Activated naive CD8-positive, alpha-beta T cell (primary cell): ENCODE data around the gene ANKMY1.

ENCODE experiments used
- H3K27ac Mint-ChIP-seq: one replicate; pipeline ENCODE4 v1.8.0; 2021; ENCODE audit warnings: mixed read lengths
- H3K27me3 Mint-ChIP-seq: one replicate; pipeline ENCODE4 v1.8.0; 2021; ENCODE audit warnings: mixed read lengths
- H3K36me3 Mint-ChIP-seq: one replicate; pipeline ENCODE4 v1.8.0; 2021; ENCODE audit warnings: mixed read lengths
- H3K4me1 Mint-ChIP-seq: one replicate; pipeline ENCODE4 v1.8.0; 2021; ENCODE audit warnings: low read depth, mixed read lengths
- H3K4me3 Mint-ChIP-seq: one replicate; pipeline ENCODE4 v1.8.0; 2021; ENCODE audit warnings: mild to moderate bottlenecking, mixed read lengths
- H3K9me3 Mint-ChIP-seq: one replicate; pipeline ENCODE4 v1.8.0; 2021; ENCODE audit warnings: low read depth, mixed read lengths

ANKMY1 gene

DNA sequence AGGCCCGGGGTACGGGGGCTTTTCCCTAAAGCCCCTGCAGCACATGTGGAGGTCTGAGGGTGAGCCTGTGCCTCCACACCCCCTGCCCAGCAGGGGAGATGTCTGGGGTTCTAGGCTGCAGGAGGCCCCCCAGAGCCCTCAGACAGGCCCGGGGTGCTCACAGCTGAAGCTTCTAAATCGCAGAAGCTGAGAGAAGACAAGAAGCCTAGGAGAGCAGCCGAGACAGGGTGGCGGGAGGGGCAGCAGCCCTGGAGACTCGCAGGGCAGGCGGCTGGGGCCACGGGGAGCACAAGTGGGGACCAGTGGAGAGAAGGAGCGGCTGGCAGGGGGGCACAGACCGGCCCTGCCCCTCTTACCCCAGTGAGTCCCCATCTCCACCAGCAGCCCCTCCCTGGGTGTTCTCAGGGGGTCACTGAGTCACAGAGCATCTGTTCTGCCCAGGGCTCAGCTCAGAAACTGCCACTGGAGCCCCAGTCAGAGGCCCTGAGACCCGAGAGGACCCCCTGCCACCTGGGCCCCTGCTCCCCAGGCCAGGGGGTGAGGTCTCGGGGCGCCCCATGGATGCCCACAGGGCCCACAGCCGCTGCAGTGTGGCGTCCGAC, 96.2 kb downstream of the ANKMY1 start:
- Mint-ChIP-seq H3K4me1 (no peaks in the 10 kb centered on the region), H3K4me3 (no peak overlapping the region), H3K36me3 (no peaks in the 10 kb centered on the region), H3K9me3 (no peaks in the 10 kb centered on the region), H3K27ac (no peak overlapping the region), H3K27me3 (no peaks in the 10 kb centered on the region)

DNA sequence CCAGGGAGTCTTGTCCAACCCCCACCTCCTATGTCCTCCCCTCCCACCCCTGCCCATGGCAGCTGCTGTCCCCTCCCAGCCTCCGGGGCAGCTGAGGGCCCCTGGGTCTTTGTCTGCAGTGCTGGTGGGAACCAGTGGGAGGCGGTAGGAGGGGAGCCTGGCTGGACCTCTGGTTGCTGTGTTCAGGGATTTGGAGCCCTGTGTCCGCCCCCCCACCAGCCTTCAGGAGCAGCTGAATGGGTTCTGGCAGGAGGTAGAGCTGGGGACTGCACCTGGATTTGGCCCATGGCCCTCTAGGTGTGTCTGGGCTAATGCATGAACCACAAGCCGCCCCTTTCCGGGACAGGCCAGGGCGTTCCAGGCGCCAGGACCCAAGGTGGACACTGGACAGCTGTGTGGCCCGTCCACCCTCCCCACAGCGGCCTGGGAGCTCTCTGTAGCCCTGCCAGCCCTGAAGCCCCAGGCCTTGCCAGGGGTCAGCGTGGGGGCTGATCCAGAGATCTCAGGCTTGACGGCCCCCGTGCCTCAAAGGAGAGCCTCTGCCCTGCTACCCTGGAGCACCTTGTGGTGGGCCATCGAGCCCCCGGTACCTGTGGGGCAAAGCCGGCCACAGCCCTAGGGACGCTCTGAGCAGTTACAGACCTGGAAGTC, 96.9 kb downstream of the ANKMY1 start:
- Mint-ChIP-seq H3K27me3 (no peaks in the 10 kb centered on the region), H3K9me3 (no peaks in the 10 kb centered on the region), H3K36me3 (no peaks in the 10 kb centered on the region), H3K4me3 (no peak overlapping the region), H3K27ac (no peak overlapping the region), H3K4me1 (no peaks in the 10 kb centered on the region)

DNA sequence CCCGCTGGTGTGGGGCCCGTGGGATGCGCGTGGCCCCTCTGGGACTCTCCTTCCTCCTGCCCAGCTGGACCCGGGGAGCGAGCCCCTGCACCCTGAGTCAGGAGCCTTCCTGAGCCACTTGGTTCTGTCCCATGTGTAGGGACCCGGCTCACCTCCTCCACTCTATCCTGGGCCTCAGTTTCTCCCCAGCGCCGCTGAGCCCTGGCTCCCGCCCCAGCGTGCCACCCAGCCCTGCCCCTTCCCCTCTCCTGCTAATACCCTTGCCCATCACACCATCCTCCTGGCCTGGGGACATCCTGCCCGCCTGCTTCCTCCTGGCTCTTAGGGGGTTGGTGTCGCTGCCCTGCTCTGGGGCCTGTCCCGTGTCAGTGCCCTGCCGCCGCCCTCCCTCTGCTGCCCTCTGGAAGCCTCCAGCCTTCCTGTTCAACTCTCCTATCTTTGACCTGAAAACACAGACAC, 97.5 kb downstream of the ANKMY1 start:
- no peaks in the 10 kb centered on the region for H3K4me1 Mint-ChIP-seq
- no peaks in the 10 kb centered on the region for H3K27me3 Mint-ChIP-seq
- H3K4me3 Mint-ChIP-seq, result no peak overlapping the region
- H3K27ac Mint-ChIP-seq, result no peak overlapping the region
- no peaks in the 10 kb centered on the region for H3K9me3 Mint-ChIP-seq
- no peaks in the 10 kb centered on the region for H3K36me3 Mint-ChIP-seq

DNA sequence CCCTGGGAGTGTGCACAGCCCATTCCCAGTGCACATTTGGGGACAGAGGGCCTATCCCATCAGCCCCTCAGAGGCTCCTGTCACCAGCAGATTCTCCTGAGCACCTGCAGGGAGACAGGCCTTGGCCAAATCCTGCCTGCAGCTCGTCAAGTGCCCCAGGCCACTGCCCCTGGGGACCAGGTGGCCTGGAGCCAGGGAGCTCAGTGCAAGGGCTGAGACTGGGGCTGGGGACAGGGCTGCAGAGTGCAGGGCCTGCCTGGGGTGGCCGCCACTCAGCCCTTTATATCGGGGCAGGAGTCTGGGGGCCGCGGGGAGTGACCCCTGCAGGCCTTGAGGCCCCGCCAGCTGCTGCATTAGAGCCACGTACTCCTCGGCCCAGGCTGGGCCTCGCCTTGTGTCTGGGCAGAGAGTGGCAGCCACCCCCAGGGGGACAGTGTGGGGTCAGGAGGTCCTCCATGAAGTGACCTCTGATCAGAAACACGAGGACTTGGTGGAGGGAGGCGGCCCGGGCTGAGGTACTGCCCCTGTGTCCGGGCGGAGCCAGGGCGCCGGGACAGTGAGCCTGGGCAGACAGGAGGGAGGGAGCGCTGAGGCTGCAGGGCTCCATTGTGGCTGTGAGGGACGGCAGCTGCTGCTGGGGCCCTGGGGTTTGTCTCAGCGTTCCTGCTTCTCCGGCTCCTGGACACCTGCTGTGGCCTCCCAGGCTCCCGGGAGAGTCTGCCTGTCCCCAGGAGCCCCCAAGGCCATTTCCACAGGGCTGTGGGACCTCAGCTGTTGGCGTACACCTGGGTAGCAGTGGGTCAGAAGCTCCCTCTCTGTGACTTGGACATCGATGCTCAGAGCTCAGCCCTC, 98.2 kb downstream of the ANKMY1 start:
- Mint-ChIP-seq H3K9me3 (no peaks in the 10 kb centered on the region), H3K36me3 (no peaks in the 10 kb centered on the region), H3K4me1 (peaks cover 3% of the 10 kb centered on the region), H3K4me3 (no peak overlapping the region), H3K27me3 (peaks cover 4% of the 10 kb centered on the region), H3K27ac (no peak overlapping the region)

DNA sequence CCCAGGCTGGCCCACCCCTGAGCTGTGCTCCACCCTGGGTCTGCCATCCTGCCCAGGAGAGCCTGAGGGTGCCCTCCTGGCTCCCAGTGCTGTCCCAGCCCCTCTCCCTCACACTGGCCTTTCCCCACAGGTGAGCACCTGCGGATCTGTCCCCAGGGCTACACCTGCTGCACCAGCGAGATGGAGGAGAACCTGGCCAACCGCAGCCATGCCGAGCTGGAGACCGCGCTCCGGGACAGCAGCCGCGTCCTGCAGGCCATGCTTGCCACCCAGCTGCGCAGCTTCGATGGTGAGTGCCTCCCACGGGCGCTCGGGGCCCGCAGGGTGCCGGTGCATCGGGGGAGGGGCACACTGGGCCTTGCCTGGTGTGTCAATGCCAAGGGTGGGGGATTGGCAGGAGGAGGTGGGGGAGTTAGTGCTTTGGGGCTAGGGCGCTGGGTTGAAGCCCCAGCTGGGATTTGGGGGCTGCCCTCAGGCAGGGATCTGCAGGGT, 98.8 kb downstream of the ANKMY1 start:
- Mint-ChIP-seq H3K4me3 (no peak overlapping the region), H3K27me3 (peaks cover 5% of the 10 kb centered on the region), H3K9me3 (no peaks in the 10 kb centered on the region), H3K27ac (no peak overlapping the region), H3K4me1 (peaks cover 10% of the 10 kb centered on the region), H3K36me3 (no peaks in the 10 kb centered on the region)

DNA sequence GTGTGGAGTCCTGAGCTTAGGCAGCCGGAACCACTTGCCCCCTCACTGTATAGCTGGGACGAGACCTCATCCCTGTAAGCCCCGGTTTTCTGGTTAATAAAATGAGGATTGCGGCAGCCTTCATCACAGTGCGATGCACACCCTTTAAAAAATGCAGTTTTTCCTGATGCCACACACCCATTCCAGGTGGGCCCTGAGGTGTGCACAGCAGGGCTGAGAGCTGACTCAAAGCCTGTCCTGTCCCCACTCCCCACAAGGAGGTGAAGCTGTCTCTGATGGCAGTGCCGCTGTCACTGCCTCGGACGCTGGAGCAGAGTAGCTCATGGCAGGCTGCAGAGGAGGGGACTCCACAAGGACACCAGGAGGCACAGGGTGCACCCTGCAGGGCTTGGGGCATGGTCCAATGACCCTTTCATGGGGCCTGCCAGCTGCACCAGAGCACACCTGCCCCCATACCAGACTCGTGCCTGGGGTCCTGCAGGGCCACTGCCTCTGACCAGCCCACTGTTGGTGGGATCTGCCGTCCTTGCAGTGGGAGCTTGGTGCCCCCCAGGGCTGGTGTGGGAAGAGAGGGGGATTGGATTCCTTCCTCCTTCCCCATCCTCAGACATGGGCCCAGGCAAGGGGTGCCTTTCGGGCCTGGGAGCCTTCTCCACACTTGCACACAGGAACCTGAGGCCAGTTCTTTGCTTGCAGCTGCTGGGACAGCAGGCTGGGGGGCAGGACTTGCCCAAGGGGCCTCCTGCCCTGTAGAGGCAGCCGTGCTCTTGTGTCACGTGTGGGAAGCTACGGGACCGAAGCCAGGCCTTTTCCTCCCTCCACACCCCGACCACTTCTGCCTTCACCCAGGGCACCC, 99.5 kb downstream of the ANKMY1 start:
- Mint-ChIP-seq H3K4me1 (peaks cover 10% of the 10 kb centered on the region), H3K36me3 (no peaks in the 10 kb centered on the region), H3K4me3 (no peak overlapping the region), H3K9me3 (no peaks in the 10 kb centered on the region), H3K27ac (no peak overlapping the region), H3K27me3 (peaks cover 5% of the 10 kb centered on the region)

DNA sequence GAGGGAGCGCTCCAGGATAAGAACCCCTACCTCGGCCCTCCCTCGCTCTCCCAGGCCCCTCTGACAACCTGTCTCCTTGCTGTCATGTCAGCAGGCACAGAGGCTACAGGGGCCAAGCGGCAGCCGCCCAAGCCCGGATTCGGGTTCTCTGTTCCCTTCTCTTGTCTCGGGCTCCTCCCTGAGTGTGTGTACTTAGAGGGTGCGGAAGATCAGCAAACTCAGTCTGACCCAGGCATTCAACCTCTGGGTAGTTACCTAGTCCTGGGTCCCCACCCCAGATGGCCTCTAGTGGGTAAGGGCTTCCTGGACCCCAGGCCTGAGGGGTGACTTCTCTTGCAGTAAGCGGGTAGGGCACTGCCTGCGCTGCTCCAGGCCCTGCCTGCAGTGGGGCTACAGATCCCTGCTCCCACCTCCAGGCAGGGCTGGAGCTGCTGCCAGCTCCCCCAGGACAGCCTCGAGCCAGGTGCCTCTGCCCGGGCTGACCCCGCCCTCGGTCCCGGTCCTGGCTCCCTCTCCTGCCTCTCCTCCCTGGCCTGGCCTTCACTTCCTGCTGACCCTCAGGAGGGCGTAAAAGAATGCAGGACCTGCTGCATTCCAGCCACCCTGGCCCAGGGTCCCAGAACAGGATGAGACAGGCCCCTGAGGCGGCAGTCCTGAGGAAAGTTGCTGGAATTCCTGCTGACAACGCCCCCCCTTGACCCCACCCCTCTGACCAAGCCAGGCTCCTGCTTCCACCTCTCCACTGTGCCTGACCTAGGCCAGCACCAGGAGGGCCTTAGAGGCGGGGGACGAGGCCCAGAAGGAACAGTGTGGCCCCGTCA, 100.4 kb downstream of the ANKMY1 start:
- Mint-ChIP-seq H3K4me1 (peaks cover 10% of the 10 kb centered on the region), H3K27me3 (peaks cover 5% of the 10 kb centered on the region), H3K36me3 (no peaks in the 10 kb centered on the region), H3K27ac (no peak overlapping the region), H3K9me3 (no peaks in the 10 kb centered on the region), H3K4me3 (no peak overlapping the region)

DNA sequence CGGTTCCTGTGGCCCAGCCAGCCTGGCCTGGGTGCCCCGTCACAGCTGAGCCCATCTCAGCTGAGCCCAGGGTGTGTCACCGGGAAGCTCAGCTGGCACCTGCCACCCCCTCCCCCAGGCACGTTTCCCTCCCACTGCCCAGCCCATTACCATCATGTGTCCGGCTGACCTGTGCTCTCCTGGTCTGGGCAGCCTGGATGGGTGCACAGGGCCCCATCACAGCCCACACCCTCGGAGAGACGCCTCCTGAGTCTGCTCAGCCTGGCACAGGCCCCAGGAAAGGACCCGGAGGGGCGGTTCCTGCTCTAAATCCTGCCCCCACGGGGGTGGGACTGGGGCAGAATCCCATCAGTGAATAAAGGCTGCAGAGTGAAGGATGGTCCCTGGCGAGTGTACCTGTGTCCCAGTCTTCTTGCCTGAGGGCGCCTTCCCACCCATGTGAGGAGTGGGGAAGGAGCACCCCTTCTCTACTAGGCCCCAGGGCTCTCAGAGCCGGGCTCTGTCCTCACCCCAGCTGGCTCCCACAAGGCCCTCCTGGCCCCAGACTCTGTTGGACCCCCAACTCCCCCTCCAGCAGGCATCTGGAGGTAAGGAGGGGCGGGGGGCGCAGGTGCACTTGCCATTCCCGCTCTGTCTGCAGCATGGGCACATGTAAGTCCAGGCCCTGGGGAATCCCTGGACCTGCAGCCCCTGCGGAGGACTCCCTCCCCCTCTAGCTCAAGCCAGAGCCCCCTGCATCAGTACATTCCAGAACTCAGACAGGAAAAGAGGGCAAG, 101.2 kb downstream of the ANKMY1 start:
- Mint-ChIP-seq H3K9me3 (no peaks in the 10 kb centered on the region), H3K27ac (no peak overlapping the region), H3K27me3 (peaks cover 10% of the 10 kb centered on the region), H3K4me1 (peaks cover 12% of the 10 kb centered on the region), H3K36me3 (no peaks in the 10 kb centered on the region), H3K4me3 (no peak overlapping the region)

DNA sequence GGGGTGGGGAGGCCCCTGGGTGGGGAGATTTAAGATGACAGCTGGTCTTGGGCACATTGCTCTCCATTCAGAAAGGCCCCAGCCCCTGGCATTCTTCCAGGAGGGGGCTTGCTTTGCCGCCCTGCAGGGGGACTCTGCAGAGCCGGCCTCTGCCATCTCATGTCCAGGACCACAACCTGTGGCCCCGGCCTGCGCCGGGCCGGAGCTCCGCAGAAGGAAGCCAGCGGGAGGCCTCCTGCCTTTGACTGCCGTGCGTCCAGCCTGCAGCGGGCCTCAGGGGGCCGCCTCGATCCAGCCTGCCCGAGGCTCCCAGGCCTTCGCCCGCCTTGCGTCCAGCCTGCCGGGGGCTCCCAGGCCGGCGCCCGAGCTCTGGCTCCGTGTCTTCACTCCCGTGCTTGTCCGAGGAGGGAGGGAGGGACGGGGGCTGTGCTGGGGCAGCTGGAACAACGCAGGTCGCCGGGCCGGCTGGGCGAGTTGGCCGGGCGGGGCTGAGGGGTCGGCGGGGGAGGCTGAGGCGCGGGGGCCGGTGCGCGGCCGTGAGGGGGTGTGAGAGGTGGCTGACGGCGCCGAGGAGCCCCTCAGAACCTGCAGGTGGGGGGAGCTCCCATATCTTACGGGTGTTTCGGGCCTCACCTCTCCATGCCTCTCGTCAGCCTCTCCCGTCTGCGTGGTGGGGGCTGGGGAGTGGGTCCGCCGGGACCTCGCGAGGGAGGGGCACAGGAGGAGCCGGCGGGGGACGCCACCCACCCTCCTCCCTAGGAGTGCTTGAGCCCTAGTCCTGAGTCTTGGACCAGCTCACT, 101.9 kb downstream of the ANKMY1 start:
- H3K4me1 Mint-ChIP-seq, result peaks cover 12% of the 10 kb centered on the region
- H3K27ac Mint-ChIP-seq, result no peak overlapping the region
- H3K36me3 Mint-ChIP-seq, result no peaks in the 10 kb centered on the region
- no peaks in the 10 kb centered on the region for H3K9me3 Mint-ChIP-seq
- no peak overlapping the region for H3K4me3 Mint-ChIP-seq
- peaks cover 10% of the 10 kb centered on the region for H3K27me3 Mint-ChIP-seq

DNA sequence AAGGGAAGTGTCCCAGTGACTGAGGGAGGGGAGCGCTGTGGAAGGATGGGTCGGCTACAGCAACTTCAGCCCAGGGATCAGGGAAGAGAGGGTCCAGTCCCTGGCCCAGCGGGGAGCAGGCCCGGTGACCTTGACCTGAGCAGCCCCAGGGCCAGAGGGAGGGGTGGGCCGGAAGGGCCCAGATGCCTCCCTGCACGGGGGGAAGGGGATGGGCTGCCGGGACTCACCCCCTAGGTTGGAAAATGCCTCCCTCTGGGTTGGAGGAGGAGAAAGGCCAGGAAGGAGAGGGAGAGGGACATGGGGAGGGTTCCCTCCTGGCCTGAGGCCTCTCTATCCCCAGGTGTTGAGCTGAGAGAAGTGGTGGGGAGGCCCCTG, 102.5 kb downstream of the ANKMY1 start:
- Mint-ChIP-seq H3K36me3 (no peaks in the 10 kb centered on the region), H3K27me3 (peaks cover 15% of the 10 kb centered on the region), H3K4me3 (no peak overlapping the region), H3K9me3 (no peaks in the 10 kb centered on the region), H3K4me1 (peaks cover 12% of the 10 kb centered on the region), H3K27ac (no peak overlapping the region)

DNA sequence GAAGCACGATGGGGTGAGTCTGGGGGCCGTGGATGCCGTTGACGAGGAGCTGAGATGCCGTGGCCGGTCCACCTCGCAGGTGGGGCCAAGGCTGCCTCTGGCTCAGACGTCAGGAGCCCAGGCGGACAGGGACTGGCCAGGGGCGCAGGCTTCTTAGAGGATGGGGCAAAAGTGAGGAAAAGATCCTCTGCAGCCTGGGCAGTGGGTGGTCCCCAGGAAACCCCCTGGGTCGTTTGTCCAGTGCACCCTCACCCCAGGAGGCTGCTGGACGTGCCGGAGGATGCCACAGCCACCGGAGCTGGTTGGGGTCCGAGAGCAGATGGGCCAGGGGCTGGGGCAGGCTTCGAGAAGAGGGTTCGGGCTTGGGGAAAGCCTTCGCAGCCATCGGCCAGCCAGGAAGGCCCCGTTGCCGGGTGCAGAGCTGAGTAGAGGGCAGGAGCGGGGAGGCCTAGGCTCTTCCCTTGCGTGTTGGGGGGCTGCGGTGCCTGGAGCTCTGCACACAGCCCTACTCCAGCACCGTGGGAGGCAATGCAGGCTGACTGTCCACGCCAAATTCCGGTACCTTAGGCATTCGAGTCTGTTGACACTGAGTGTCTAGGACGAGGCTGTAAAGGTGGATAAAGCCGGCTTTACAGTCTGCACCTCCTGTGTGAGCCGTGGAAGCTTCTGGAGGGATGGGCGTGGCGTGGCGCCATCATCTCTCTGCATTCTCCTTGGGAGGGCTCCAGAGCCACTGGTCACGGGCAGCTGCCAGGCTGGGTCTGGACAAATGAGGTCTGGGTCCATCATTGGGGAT, 103.5 kb downstream of the ANKMY1 start:
- Mint-ChIP-seq H3K9me3 (no peaks in the 10 kb centered on the region), H3K4me1 (peaks cover 12% of the 10 kb centered on the region), H3K27ac (no peak overlapping the region), H3K4me3 (peak overlapping the region; percentile 85), H3K36me3 (no peaks in the 10 kb centered on the region), H3K27me3 (peaks cover 18% of the 10 kb centered on the region)

DNA sequence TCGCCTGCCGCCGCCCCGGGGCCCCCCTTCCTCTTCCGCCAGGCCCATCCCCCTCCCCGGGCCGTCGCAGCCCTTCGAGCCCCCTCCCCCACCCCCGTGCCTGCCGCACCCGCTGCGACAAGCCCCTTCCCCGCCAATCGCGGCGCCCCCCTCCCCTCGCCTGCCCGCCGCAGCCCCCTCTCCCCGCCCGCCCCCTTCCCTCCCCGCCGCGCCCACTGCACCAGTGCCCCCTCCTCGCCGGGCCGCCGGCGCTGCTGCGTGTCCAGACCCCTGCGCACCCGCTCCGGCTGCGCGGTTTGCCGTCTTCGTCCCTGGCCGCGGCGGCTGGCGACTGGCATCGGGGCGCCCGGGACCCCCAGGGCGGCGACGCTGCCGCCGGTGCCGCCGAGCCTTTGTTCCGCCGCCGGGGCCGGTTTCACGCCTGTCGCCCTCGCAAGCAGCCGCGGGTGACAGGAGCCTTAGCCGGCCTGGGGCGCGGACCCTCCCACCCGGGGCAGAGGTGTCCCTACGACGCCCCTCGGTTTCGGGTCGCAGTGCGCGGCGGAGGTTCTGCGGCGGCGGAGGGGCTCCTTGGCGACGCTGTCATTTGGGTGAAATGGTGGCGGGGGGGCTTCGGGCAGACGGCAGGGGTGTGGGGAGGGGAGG, 104.2 kb downstream of the ANKMY1 start:
- H3K27ac Mint-ChIP-seq, result no peak overlapping the region
- peak overlapping the region; percentile 85 for H3K4me3 Mint-ChIP-seq
- H3K27me3 Mint-ChIP-seq, result peaks cover 20% of the 10 kb centered on the region
- no peaks in the 10 kb centered on the region for H3K36me3 Mint-ChIP-seq
- peaks cover 12% of the 10 kb centered on the region for H3K4me1 Mint-ChIP-seq
- no peaks in the 10 kb centered on the region for H3K9me3 Mint-ChIP-seq
